HepG2 (cell line): ENCODE results near the gene SLC29A1. TPM values are rescaled to one million over a fixed set of nuclear protein-coding genes. Genes with fewer than 3 reads are reported as not detected.

Experiments
- ATAC-seq: fragments of 200-7000 bp; cut with Tn5 transposase; 3 replicates; pipeline ENCODE4 v1.9.1; 2020; ENCODE audit warnings: mild to moderate bottlenecking, moderate library complexity
- BruUV-seq: library from RNA; stranded (reverse); fragments of 400-500 nt; replicated peaks from 2 replicates; lab custom pipeline; 2021; lab: Mats Ljungman, UMichigan
- CTCF ChIA-PET: fragments of 300-600 bp; formaldehyde crosslinking; extraction: SDS; loops from one replicate; lab custom pipeline; 2021; ENCODE audit warnings: low total read pairs, inconsistent platforms, low intra/inter-chr PET ratio; lab: Yijun Ruan, JAX
- POLR2A ChIA-PET: fragments of 350-600 bp; sonication (Branson Sonifier 250); formaldehyde crosslinking; loops from one replicate; lab custom pipeline; 2020; ENCODE audit warnings: antibody characterized with exemption, inconsistent platforms; lab: Yijun Ruan, JAX
- DNase-seq: peaks from one replicate; pipeline ENCODE4 v3.0.0-alpha.2; 2015; ENCODE audit warnings: low spot score
- FAIRE-seq: peaks from 3 replicates; lab custom pipeline; 2011; peaks lifted over from hg19 to GRCh38; lab: Jason Lieb, UNC
- H2AFZ ChIP-seq: one replicate; pipeline ENCODE4 v1.6.1; 2011; ENCODE audit warnings: low read length, inconsistent platforms
- H3K27ac ChIP-seq: fragments of 300-600 bp; 3 replicates; pipeline ENCODE4 v1.8.0; 2011; ENCODE audit warnings: mixed run types, mild to moderate bottlenecking, mixed read lengths, low read length, inconsistent platforms; ENCODE audit not compliant: insufficient read depth; ENCODE audit errors: extremely low read length
- H3K27me3 ChIP-seq, 2 experiments: fragments of 200-600 bp in 1 of 2; 2 replicates in 1 of 2; 3 replicates in 1 of 2; pipeline versions ENCODE4 v1.6.0 to v1.8.0; 2011; ENCODE audit warnings: low read length in 2 of 2, mild to moderate bottlenecking in 2 of 2, moderate library complexity in 2 of 2, inconsistent platforms in 1 of 2; ENCODE audit not compliant: insufficient read depth in 2 of 2, control insufficient read depth in 1 of 2
- H3K36me3 ChIP-seq, 2 experiments: fragments of 200-600 bp in 1 of 2; replicated peaks in 1 of 2; 2 replicates in 1 of 2; 3 replicates in 1 of 2; pipeline versions ENCODE4 v1.5.1 to v1.8.0; 2011; ENCODE audit warnings: low read length in 2 of 2, inconsistent platforms in 1 of 2; ENCODE audit not compliant: insufficient read depth in 2 of 2, control insufficient read depth in 1 of 2
- H3K4me1 ChIP-seq: 2 replicates; pipeline ENCODE4 v1.5.1; 2012; ENCODE audit warnings: low read length, inconsistent platforms; ENCODE audit not compliant: insufficient read depth
- H3K4me2 ChIP-seq: 2 replicates; pipeline ENCODE4 v1.6.0; 2011; ENCODE audit warnings: low read depth, low read length, inconsistent platforms
- H3K4me3 ChIP-seq, 3 experiments: fragments of 200-600 bp in 1 of 3; sonication (generic), shearing (Covaris generic) in 1 of 3; replicated peaks in 1 of 3; 2 replicates each; pipeline ENCODE4 v1.5.1; 2011 to 2016; ENCODE audit warnings: low read length in 3 of 3, inconsistent platforms in 2 of 3, low read depth in 2 of 3, mild to moderate bottlenecking in 2 of 3, control low read depth in 1 of 3, mixed read lengths in 1 of 3; ENCODE audit not compliant: insufficient read depth in 1 of 3
- H3K79me2 ChIP-seq: one replicate; pipeline ENCODE4 v1.6.1; 2011; ENCODE audit warnings: low read length, inconsistent platforms; ENCODE audit not compliant: insufficient read depth
- H3K9ac ChIP-seq: 2 replicates; pipeline ENCODE4 v1.6.0; 2011; ENCODE audit warnings: mild to moderate bottlenecking, low read depth, low read length, inconsistent platforms; ENCODE audit not compliant: insufficient read depth
- H3K9me3 ChIP-seq: 2 replicates; pipeline ENCODE4 v1.5.1; 2012; ENCODE audit warnings: mild to moderate bottlenecking, low read length
- H4K20me1 ChIP-seq: 2 replicates; pipeline ENCODE4 v1.6.0; 2011; ENCODE audit warnings: inconsistent platforms, mild to moderate bottlenecking, low read length, moderate library complexity; ENCODE audit not compliant: insufficient read depth
- ARID3A ChIP-seq: IDR thresholded peaks from 2 replicates; pipeline ENCODE4 v1.6.1; 2012; ENCODE audit warnings: low read depth, low read length, improper control_type of control experiment
- E2F5 ChIP-seq: sonication (generic); formaldehyde crosslinking; conservative IDR thresholded peaks from 2 replicates; pipeline ENCODE4 v1.4.0; 2020; ENCODE audit warnings: missing genetic modification reagents
- MYPOP ChIP-seq: sonication (generic); formaldehyde crosslinking; IDR thresholded peaks from 2 replicates; pipeline ENCODE4 v1.8.1; 2023; ENCODE audit warnings: mild to moderate bottlenecking, moderate library complexity, missing genetic modification reagents
- TFDP2 ChIP-seq: sonication (generic); formaldehyde crosslinking; IDR thresholded peaks from 2 replicates; pipeline ENCODE4 v1.4.0; 2020; ENCODE audit warnings: missing genetic modification reagents
- YY1 ChIP-seq: IDR thresholded peaks from 2 replicates; pipeline ENCODE4 v1.6.1; 2011; ENCODE audit warnings: low read length, low read depth, moderate library complexity, mild to moderate bottlenecking; ENCODE audit not compliant: insufficient read depth, insufficient replicate concordance
- ZFX ChIP-seq: sonication (generic); formaldehyde crosslinking; IDR thresholded peaks from 2 replicates; pipeline ENCODE4 v1.4.0; 2020; ENCODE audit warnings: mild to moderate bottlenecking, low read depth, missing genetic modification reagents, moderate library complexity
- ZNF3 ChIP-seq: IDR thresholded peaks from 2 replicates; pipeline ENCODE4 v1.7.0; 2017; ENCODE audit warnings: inconsistent platforms
- ZNF670 ChIP-seq: sonication (generic); formaldehyde crosslinking; IDR thresholded peaks from 2 replicates; pipeline ENCODE4 v1.8.0; 2022; ENCODE audit warnings: mild to moderate bottlenecking, missing genetic modification reagents, borderline replicate concordance
- ZNF720 ChIP-seq: sonication (generic); formaldehyde crosslinking; IDR thresholded peaks from 2 replicates; pipeline ENCODE4 v1.4.0; 2020; ENCODE audit warnings: missing genetic modification reagents
- WGBS: methylation state at CpG from one replicate; pipeline ENCODE4 v1.1.6; 2017; ENCODE audit warnings: low lambda C conversion rate; 5-methylcytosine and 5-hydroxymethylcytosine counted together
- in situ Hi-C: cut with HindIII; loops from 2 replicates; pipeline ENCODE4 v1.10.0; 2017; ENCODE audit warnings: low pct_unique_long_range_greater_than_20kb; ENCODE audit not compliant: extremely low pct_ligation_motif_present
- intact Hi-C: fragments of 100-400 bp; cut with micrococcal nuclease; formaldehyde crosslinking; loops from one replicate; pipeline ENCODE4 v1.10.0; 2022; ENCODE audit not compliant: unreplicated experiment
- polyA plus RNA-seq, 8 experiments: library from polyadenylated mRNA; depleted of rRNA in 3 of 8; stranded (reverse) in 7 of 8; unstranded in 1 of 8; fragments of >200 nt; fragmentation: Illumina TruSeq in 4 of 8; extraction: Trizol in 4 of 8; gene quantifications; 2 replicates each; pipeline versions ENCODE4 v1.2.1 to v1.2.3, GENCODE V29; 2011 to 2016; ENCODE audit warnings: low read depth in 4 of 8, missing spikeins in 1 of 8, mixed read lengths in 1 of 8; ENCODE audit not compliant: insufficient read depth in 1 of 8
- total RNA-seq, 5 experiments: library from RNA; depleted of rRNA; stranded (reverse); fragments of >200 nt; fragmentation: Illumina TruSeq; extraction: Trizol; gene quantifications; 2 replicates each; pipeline ENCODE4 v1.2.3, GENCODE V29; 2016; ENCODE audit warnings: low read depth in 1 of 5

The SLC29A1 gene
- total and polyA plus RNA-seq, 2 of the 13 experiments (the other 11 are each of a cell fraction or from before 2014, with no cell fraction given): 43.2 to 106 TPM

- Histone ChIP-seq H3K36me3 (no peaks in the 10 kb centered on the region), H3K4me3 (no peak overlapping the region), H4K20me1 (no peaks in the 10 kb centered on the region), H2AFZ (no peak overlapping the region), H3K9me3 (no peaks in the 10 kb centered on the region), H3K9ac (no peak overlapping the region), H3K4me1 (peaks cover 59% of the 10 kb centered on the region), H3K27me3 (peaks cover 0 to 14% of the 10 kb centered on the region in 2 experiments; a peak in 1 of 5 replicates), H3K79me2 (no peaks in the 10 kb centered on the region), H3K4me2 (peak overlapping the region; percentile 25; the same call in 1 of the 2 replicates), H3K27ac (no peak overlapping the region)
- ChIA-PET POLR2A (interaction anchor here (1.3 to 3.3 kb wide), 5 partner anchors 11 to 68 kb away, joined by 4 to 14 read pairs (median 9); partner anchors contain the start of gene HSP90AB1), CTCF (no interaction called here)
- FAIRE-seq (no peak), ATAC-seq (peak; percentile 4; the same call in 1 of the 3 replicates), DNase-seq (no peak)
- in situ Hi-C loops: no loop called here
- intact Hi-C loops: no loop called here
- TF ChIP-seq E2F5 (CRISPR knock-in tag) (no peak), TFDP2 (CRISPR knock-in tag) (no peak), ZFX (CRISPR knock-in tag) (peak; percentile 11; the same call in 1 of the 2 replicates), ZNF670 (no peak), ARID3A (no peak), MYPOP (CRISPR knock-in tag) (no peak), YY1 (no peak), ZNF720 (CRISPR knock-in tag) (no peak), ZNF3 (peak; percentile 31; the same call in 1 of the 2 replicates)
- BruUV-seq: no TSS peak
- 45% methylated on average over 9 of the region's 9 CpGs for WGBS
Observed at GRCh38 chr6:44178424-44179071, 44.8 kb upstream of the SLC29A1 start.
